GM19452 (cell line): Measurements from ENCODE around the gene ESAM.
A peak's percentile ranks its signal among the peaks of the same experiment; 100 is the strongest.
"Not testable (repeated sequence)": the region's sequence is repeated elsewhere in the genome, so short reads cannot be mapped to it uniquely, and the experiment has no call there.

Source experiments
- ATAC-seq: cut with Tn5 transposase; IDR thresholded peaks from one replicate; pipeline ENCODE4 v1.9.1; 2021; ENCODE audit not compliant: unreplicated experiment

Gene ESAM

DNA sequence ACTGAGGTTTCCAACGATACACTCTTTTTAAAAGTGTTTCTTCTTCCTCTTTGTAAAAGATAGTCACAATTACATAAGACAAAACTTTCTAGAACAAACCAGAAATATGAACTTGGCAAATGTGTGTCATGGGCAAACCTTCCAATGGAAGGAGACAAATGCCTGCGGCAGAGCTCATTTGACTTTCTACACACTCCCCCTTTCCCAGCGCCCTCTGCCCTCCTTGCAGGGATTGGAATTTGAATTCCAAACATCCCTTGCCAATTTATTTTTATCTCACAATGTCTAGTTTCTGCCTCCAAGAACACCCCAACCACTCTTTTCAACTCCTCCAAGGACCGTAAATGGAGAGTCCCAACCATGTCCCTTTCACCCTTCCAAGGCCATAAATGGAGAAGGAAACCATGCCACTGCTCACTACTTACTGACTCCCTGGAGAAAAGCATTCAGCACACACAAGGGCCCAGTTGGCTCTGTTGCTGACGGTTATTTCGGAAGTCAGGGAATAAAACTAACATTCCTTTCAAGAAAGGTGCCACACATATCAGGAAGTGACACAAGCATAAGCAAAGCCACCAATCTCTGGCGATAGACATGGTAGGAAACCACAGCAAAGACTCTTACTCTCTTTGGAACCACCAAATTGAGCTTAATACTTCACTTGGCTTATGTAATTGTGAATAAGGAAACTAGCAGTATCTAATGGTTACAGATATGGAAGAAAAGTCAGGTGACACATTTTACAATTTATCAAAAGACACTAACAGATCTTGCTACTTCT lies 15.0 kb upstream of the ESAM start:
- no peak for ATAC-seq

DNA sequence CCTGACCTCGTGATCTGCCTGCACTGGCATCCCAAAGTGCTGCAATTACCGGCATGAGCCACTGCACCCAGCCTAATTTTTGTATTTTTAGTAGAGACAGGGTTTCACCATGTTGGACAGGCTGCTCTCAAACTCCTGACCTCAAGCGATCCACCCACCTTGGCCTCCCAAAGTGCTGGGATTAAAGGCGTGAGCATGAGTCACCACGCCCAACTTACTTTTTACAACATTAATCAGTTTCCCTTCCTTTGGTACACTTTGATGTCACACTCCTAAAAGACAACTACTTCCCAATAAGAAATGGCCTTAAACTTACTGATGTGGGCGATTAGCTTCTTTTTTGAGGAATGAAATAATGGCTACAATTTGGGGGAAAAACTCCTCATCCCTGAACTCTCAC lies 8.9 kb upstream of the ESAM start:
- ATAC-seq: not testable (repeated sequence)

DNA sequence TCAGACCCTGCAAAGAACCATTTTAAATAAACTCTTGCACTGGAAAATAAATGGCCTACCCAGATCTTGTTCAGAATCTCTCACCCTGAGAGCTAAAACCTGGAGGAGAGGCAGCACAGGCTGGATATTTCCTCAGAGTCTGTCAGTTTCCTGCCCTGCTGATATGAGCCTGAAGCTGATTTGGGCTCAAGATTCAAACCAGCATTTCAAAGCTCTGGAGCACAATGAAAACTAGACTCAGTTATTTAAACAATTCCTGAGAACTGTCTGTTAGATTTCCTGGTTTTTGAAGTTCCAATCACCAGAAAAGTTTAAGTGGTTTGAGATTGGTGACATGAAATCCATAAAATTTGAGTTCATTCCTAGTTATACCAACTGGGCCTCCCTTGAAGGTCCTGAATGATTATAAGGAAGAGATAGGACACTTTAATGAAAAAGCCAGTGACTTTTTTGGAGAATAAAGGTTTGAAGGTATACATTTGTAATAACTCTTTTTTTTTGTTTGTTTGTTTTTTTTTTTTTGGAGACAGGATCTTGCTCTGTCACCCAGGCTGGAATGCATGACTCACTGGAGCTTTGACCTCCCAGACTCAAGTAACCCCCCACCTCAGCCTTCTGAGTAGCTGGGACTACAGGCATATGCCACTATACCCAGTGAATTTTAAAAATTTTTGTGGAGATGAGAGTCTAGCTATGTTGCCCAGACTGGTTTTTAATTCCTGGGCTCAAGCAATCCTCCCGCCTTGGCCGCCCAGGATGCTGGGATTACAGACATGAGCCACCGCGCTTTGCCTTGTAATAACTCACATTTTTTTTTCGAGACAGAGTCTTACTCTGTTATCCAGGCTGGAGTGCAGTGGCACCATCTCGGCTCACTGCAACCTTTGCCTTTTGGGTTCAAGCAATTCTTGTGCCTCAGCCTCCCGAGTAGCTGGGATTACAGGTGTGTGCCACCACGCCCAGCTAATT lies 8.0 kb upstream of the ESAM start:
- ATAC-seq: no peak

DNA sequence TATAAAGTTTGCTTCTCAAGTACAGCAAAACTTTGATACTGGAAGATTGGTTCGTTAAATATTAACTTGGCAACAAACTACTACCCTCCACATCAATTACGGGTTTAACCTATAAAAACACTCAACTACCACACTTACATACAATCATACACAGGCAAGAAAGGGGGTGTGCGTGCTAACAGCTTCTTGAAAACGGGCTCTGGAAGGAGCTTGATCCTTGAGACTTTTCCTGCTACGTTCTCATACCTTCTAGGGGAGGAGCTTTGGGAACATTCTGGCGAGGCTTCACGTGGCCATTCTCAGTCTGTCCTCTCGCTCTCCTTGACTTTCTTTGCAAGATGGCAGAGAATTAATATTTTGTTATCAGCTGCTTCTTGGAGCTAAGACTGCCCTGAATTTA lies 6.8 kb upstream of the ESAM start:
- ATAC-seq: no peak

DNA sequence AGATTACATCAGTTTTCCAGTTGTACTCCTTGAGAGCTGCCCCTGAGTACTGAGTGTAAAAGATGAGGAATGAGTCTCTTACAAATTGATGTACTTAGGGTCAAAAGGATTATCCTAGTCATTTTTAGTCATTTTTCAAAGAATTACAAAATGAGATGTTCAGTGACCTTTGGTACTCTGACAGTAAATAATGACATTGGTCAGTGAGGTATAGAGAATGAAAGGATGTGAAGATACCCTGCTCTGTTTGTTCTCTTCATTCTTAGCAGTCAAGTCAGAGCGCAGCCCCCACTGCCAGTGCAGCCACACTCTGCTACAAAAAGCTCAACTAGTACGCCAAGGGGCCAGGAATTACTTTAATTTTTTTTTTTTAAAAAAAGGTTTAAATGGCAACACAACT lies 4.1 kb upstream of the ESAM start:
- ATAC-seq: no peak

DNA sequence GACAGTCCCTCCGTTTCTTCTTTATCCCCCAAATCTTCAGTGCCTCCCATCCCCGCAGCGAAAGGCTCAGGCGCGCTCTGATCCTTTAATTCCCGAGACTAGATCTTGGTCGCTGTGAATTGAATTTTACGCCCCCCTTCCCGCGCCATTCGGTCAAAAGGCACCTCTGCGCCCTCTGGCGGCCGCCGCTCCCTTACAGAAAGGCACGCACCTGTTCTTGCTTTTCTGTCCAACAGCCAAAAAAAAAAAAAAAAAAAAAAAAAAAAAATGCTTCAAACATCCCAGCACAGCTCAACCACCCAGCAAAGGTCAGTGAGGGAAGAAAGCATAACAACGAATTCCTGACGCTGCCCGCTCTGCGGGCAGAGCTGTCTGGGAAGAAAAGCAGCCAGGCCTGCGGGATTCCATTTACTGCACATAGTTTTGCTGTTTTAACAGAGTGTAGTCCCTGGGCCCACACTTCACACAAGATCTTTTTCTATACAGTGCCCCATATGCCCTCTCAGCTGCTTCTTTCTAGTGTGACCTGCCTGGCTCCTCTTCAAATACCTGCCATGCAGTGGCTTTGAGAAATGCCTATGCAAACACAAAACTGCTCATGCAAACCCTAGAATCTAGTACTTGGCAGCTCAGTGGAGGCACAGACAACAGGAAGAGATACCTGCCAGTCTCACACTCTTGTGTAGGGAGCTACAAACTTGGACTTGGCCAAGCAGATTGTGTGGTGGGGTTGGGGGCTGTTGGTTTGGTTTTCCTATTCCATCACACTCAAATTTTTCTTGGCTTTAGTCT lies 1.3 kb upstream of the ESAM start:
- ATAC-seq: no peak

DNA sequence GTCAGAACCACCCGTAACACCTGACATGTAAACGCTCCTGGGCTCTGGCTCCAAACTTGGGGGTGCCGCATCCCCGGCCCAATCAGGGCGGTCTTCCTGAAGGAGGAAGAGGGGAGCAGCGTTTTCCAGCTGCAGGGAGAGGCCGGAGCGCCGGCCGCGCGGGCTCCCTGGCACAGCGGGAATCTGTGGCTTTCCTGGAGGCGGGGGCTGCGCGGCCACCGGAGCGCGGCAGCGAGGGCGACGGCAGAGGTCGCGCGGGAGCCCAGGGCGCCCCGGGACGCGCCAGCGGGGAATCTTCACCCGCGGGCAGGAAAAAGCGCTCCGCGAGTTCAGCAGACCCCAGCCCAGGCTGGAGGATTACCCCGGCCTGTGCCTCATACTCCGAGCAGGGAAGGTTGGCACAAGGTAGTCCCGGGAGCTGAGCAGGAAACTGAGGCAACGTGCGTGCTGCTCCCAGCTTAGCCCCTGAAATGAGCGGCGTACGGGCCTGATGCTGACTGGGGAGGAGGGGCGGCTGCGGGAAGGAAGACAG lies 600 bp upstream of the ESAM start:
- ATAC-seq: peak; percentile 10

DNA sequence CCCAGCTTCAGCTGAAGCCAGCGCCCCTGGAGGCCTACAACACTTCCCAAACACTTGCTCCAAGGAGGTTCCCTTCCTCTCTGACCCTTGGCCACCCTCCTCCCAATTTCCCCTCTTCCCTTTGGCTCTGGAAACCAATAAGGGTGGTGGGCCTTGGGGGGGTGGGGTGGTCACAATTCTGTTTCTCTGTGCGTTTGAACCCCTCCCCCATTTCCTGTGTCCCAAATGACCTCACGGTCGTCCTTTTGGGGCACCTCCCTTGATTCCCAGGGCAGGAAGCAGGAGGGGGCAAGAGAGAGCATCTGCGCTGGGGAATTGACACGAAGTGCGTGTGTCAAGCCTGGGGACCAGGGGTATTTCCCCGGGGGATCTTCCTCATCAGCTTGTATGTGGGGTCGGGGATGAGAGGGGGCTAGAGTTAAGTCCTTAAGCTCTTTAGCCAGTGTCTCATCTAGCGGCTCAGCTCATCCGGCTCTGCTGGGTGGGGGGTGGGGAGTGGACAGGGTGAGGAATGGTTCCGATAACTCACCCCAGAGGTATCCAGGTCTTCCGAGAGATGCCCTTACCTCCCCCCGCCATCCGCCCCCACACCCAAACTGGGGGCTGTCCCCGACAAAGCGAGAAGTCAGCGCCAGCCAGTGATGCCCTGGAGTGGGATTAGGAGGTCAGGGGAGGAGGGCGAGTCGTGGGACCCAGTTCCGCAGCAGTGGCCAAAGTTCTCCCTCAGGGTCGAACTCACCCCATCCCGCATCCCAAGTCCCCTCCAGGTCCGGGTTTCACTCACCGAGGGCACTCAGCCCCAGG lies 587 bp downstream of the ESAM start:
- ATAC-seq: peak; percentile 2

DNA sequence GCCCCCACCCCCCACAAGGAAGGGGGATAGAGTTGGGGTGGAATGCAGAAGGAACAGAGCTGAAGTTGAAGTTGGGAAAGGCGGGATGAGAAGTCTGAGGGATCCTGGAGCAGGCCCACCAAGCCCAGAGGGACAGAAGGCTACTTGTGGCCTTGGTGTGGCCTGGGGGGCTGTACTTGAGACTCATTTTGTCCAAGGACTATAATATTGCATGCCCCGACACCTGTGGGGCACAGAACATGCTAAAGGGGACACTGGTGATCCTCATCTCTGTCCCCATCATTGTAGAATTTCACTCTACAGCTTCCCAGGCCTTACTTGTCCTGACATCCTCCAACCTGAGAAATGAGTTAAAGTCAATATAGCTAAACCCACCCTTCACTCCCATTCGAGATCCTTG lies 1.3 kb downstream of the ESAM start:
- no peak for ATAC-seq

DNA sequence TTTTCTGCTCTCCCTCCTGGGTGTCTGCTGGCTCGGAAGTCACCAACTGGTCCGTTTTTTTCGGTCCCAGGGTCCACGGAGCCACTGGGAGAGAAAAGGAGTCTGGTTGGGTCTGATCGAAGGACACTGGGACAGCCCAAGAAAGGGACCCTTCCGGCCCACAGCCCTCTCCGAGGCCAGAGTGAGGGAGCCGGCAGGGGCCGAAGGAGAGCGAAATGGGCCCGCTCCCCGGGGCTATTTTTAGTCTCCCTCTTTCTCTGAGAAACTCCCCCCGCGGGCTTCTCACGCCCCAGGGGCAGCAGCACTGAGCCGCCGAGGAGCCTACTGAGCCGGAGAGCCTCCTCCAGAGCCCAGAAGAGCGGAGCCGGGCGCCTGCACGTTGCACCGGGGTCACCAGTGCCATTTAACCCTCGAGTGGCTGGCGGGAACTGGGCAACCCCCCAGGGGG lies 1.9 kb downstream of the ESAM start:
- no peak for ATAC-seq

DNA sequence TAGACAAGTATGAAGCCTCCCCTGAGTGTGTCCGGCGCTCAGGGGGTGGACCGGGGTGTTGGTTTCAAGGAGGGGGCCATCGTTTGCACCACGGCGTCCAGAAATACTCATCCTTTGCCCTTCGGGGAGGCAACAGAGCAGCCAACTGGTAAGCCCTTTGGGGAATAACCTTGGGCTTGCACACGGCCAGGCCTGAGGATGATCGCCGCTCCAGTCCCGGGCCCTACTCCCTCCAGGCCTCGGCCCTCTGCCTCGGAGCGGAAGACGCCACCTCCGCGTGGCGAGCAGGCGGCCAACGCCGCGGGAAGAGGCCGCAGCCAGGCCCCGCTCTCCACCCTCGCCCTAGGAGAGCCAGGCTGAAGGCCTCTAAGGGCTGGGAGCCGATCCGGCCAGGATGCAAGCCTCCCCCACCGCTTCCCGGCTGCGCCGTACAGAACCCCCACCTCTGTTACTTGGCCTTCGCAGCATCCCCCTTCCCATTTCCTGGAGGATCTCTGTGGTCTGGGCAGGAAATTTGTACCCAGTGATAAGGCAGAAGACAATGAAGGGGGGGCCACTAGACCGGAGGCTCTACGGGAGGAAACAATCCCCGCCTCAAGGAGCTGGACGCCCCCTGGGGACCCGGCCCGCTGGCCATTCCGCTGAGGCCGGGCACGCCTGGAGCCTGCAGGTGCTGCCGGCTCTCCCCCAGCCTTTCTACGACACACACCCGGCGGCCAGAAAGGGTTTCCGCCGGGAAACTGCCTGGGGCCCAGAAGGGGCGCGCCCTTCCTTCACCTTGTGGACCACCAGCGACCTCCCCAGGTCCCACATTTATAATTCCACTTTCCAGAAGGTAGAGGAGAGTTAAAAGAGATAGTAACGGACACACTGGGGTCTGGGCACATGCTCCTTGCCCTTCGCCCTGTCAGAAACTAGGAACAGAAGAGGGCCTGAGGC lies 2.6 kb downstream of the ESAM start:
- ATAC-seq: no peak

DNA sequence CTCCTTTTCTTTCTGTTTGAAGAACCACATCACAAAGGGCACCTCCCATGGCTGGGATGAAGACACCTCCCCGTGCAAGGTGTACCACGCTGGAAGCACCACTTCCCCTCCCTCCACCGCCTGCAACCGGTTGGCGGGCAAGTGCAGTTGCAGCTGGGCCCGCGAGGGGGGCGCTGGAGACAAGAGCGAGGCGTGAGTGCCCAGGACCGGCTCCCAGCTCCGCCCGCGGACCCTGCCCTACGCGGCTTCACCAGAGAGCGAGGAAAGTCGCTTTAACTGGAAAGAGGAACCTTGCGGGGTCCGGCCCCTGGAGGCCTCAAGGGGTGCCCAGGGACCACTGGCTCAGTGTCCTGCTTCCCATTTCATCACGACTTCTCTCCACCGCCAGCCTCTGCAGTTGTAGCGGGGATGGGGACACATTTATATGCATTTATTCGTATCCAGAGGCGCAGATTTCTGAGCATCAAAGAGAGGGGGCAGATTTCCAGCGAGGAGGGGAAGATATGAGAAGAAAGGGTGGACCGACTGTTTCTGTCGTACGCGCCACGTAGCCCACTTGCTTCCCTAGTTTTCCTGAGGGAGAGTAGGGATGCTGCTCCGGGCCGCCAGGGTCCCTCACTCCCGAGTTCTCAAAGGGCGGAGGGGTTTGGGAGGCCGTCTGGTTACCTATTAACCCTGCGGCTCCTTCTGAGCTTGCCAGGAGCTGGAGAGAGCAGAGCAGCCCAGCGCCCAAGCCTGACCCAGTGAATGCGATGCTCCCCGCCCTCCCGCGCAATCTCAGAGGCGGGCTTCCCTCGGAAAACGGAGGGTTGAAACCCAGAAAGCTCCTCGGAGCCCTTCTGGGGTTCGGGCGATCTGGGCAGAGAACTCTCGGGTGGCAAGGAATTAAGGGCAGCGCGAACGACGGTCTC lies 3.5 kb downstream of the ESAM start:
- peak; percentile 47 for ATAC-seq

DNA sequence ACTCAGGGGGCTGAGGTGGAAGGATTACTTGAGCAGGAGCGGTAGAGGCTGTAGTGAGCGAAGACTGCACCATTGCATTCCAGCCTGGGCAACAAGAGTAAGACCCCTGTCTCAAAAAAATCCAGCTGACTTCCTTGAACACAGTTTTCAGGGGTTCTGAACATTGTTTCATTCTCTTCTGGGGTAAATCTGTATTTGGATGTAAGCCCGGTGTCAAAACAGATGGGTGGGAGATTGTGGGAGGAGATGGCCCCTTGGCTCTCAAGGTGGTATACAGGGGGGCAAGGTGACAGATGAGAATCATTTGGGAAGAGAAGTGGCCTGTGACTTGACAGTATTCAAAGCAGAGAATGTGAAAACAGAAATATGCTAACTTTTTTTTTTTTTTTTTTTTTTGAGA lies 4.8 kb downstream of the ESAM start:
- no peak for ATAC-seq

DNA sequence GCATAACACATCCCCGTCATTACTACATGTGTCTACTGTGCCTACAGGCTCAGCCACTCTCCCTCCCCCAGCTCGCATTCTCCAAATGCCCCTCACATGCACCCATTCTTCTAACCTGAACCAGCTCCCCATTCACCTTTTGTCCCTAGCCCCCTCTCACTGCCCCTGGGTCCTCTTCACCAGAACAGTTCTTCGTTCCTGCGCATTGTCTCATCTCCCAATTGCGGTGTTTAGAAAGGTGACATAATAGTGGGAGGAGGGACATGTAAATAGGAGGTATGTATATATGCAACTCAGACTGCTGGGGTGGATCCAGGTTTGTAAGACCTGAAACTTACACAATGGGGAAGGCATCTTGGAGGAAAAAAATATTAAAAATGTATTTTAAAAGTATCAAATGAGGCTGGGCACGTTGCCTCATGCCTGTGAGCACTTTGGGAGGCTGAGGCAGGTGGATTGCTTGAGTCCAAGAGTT lies 5.3 kb downstream of the ESAM start:
- no peak for ATAC-seq

DNA sequence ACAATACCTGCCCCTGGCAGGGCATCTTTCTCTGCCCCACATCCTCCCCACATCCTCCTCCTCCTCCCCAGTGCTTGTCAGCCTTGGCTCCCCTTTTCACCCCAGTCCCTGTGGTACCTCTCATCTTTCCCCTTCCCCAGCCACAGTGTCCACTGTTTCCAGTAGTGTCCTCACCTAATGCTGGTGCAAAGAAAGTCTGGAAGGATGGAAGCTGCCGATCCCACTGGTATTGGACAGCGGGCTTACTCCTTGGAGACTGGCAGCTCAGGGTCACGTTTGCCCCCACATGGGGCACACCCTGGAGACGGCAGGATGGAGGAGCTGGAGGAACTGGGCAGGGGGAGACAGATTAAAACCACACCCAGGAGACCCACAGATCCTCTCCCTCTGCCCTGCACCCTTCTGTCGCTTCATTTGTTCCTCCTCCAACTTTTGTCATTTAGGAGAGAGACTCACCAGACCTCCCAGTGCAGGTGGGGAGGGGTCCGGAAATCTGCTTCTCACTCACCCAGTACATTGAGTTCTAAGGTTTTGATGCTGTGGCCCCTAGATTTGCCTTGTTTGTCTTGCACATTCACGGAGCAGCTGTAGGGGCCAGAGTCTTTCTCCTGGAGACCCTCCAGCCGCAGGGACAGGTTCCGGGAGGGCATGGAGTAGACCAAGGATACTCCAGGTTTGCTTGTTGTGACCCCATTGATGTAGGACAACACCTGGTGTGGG lies 5.9 kb downstream of the ESAM start:
- ATAC-seq: no peak

DNA sequence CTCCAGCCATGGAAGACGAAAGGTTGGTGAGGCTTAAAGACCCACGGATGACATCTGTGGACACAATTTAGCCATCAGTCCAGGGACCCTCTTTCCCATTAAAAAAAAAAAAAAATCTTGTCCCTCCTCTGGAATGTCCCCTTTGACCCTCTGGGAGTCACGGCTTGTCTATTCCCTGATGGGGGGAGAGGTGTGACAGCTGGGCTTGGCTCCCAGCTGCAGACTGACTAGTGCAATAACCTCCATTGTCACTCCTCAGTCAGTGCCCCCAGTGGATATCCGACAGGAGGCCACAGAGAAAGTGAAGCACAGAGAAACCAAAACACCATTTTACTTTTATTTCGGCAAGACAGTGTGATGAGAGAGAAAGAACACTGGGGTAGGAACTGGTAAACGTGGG lies 7.4 kb downstream of the ESAM start:
- no peak for ATAC-seq

DNA sequence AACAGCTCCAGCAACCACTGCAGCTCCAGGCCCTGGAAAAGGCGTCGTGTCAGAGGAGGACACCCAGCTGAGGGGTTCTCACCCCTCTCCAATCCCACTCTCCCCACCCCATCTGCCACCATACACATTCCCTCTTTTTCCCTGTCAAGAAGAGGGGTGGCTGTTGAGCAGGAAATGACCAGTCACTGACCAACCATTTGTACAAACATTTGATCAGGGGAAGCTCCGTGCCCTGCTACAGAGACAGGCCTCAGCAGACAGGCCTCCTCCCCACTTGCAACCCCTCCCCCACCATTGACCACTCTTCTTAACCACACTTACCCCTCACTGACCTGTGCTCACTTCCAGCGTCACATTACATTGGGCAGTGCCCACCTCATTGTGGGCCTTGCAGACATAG lies 7.8 kb downstream of the ESAM start:
- no peak for ATAC-seq
